Activated CD4-positive, alpha-beta T cell treated with anti-CD3 and anti-CD28 coated beads for 1 hour (primary cell): ENCODE measurements around the gene SRC.

Experiments
- DNase-seq: peaks from one replicate; pipeline ENCODE4 v3.0.0-alpha.2; 2020

Gene SRC

GRCh38 chr20:37398750-37399621 lies 53.0 kb downstream of the SRC start:
- DNase-seq, result no peak

- DNase-seq, result no peak
These were observed 55.5 kb downstream of the SRC start for GRCh38 chr20:37401282-37401929.

- DNase-seq, result no peak
These were observed 56.2 kb downstream of the SRC start for GRCh38 chr20:37401930-37402675.

- DNase-seq, result no peak
These were observed 57.4 kb downstream of the SRC start for GRCh38 chr20:37403107-37404033.

- DNase-seq, result no peak
These were observed 58.5 kb downstream of the SRC start for GRCh38 chr20:37404461-37404890.

GRCh38 chr20:37405351-37405897 lies 59.5 kb downstream of the SRC start:
- no peak for DNase-seq

DNA sequence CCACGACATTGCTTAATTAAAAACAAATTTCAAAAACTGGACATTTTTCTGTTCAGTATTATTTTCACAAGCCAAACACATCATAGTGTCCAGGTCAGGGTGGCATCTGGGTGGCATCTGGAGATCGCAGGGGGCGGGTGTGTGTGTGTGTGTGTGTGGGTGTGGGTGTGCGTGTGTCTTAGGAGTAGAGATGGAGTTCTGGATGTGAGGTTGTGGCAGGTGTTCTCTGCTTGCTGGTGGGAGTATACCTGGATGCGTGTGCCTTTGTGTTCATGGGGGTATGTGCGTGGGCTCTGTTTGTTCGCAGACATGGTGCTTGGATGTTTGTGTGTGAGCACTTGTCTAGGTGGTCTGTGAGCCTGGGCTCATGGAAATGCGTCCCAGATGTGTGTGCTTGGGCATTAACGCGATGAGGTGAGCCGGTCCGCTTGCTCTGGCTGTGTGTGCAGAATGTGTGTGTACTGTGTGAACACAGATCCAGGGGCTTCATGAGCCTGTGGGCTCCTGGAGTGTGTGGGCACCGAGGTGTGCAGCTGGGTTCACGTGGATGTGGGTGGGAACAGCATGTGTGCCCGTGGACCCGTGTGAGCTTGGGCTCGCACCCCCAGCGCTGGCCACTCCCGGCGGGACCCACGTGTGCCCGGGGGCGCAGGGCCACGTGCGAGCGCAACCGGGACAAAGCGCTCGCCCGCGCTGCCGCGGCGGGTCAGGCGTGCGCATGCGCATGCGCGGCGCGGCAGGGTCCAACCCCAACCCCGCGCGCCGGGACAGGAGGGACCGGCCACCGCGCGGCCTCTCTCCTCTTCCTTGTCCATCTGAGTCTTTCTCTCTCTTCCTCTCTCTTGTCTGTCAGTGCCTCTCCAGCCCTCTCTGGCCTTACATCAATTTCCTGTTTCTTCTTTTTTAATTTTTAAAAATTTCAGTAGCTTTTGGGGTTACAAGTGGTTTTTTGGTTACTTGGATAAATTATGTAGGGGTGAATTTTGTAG lies 60.4 kb downstream of the SRC start:
- no peak for DNase-seq

DNA sequence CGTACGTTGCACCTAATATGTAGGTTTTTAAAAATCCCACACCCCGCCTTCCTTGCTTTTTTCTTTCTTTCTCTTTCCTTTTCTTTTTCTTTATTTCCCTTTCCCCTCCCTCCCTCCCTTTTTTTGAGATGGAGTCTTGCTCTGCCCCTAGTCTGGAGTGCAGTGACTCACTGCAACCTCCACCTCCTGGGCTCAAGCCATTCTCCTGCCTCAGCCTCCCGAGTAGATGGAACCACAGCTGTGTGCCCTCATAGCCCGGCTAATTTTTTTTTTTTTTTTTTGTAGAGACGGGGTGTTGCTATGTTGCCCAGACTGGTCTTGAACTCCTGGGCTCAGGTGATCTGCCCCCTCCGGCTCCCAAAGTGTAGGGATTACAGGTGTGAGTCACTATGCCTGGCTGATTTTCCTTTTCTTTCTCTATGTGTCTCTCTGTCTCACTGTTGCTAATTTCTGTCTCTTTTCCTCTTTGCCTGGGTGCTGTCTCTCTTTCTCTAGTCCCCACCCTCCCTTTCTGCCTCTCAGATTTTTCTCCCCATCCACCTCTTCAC lies 61.2 kb downstream of the SRC start:
- no peak for DNase-seq

DNA sequence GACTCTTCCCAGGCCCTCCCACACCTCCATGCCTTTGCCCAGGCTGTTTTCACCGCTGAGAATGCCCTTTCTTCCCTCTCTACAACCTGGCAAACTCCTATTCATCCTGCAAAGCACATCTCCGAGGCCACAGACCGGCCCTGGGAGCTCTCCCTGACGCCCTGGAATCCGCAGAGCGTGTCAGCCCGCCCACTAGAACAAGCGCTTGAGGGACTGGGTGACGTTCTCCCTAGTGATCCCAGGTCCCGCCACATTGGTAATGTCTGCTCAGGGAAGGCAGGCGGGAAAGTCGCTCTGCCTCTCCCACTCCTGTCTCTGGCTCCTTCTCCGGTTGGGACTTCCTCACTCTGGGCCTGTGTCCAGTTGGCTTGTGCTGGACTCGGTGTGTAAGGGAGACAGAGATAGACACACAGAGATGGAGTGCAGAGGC lies 61.6 kb downstream of the SRC start:
- DNase-seq, result no peak

DNA sequence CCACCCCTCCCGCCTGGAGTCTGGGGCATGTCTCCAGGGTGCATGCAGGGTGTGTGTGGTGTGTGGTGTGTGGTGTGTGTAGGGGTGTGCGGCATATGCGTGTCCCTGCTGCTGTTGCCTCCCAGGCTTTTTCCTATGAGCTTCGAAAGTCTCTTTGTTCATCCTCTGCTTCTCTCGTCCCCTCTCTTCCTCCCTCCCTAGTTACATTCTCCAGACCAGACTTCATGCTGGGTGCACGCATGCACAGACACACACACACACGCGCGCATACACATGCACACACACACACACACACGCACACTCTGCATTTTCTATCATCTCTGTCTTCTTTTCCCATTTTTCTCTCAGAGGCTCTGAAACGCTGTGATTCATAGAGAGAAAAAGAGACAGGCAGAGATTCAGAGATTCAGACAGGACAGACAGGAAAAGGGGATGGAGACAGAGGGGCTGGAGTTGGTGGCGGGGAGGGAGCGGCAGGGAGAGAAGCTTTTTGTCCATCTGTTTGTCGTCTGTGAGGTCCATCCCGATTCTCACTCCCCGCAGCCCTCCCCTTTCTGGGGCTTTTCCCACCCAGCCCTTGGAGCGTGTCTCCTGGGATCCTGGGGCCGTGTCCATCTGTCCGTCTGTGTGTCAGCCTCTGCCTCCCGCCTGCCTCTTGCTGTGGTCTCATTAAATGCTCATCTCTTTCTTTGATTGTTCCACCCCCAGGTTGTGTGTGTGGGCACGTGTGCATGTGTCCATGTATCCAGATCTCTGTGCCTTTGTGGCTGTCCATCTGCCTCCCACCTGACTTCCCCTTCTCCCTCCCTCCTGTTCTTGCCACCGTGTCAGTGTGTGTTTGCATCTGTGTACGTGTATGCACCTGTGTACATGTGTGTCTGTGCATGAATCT lies 62.6 kb downstream of the SRC start:
- no peak for DNase-seq

DNA sequence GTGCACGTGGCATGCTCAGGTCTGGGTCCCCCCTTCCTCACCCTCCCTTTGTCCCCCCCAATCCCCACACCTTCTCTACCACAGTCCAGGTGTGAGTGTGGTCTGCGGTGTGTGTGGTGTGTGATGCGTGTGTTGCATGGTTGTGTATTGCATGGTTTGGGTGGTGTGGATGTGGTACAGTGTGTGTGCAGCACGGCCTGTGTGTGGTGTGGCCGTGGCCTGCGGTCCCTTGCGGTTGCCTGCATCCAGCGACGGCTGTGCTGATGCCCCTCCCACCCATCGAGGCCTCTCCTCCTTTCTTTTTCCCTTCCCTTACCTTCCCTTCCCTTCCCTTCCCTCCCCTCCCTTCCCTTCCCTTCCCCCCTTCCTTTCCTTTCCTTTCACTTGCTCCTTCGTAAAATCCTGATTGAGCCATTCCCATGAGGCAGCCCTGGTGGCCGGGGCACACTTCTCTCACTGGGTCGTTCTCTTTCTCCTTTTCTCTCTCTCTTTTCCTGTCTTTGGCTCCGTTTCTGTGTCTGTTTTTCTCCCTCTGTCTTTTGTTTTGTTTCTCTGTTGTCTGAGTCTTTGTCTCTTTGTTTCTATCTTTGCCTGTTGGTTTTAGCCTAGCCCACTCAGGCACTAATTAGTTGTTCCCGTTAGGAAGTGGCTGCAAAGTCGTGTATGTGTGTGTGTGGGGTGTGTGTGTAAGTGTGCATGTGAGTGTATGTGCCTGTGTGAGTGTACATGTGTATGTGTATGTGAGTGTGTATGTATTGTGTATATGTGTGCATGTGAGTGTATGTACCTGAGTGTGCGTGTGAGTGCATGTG lies 65.7 kb downstream of the SRC start:
- DNase-seq, result no peak

DNA sequence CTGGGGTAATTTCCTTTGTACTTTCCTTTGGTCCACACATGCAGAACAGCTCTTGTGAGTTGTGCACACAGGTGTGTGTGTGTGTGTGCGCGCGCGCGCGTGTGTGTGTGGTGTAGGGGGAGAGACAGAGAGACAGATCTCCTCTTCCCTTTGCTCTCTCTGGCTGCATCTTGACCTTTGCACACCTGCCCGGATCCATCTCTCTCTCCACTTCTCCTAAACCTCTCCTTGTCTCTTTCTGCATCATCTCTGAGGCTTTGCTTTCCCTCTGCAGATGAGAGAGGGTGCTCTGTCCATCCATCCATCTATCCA lies 67.0 kb downstream of the SRC start:
- DNase-seq, result no peak

DNA sequence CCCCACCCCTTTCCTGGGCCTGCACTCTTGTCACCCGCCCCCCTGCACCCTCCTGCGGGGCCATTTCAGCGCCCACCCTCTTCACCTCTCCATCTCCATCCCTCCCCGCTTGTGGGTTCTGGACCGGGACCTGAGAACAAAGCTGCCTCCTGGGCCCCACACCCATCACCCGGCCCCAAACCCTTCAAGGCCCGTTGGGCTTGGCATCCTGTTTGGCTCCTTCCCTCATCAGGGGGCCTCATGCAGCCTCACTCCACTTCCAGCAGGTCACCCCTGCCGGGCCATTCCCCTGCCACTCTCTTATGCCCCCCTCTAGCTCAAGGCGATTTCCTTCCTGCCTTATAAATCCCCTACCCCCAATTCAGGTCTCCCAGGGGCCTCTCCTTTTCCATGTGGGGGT lies 67.4 kb downstream of the SRC start:
- no peak for DNase-seq

DNA sequence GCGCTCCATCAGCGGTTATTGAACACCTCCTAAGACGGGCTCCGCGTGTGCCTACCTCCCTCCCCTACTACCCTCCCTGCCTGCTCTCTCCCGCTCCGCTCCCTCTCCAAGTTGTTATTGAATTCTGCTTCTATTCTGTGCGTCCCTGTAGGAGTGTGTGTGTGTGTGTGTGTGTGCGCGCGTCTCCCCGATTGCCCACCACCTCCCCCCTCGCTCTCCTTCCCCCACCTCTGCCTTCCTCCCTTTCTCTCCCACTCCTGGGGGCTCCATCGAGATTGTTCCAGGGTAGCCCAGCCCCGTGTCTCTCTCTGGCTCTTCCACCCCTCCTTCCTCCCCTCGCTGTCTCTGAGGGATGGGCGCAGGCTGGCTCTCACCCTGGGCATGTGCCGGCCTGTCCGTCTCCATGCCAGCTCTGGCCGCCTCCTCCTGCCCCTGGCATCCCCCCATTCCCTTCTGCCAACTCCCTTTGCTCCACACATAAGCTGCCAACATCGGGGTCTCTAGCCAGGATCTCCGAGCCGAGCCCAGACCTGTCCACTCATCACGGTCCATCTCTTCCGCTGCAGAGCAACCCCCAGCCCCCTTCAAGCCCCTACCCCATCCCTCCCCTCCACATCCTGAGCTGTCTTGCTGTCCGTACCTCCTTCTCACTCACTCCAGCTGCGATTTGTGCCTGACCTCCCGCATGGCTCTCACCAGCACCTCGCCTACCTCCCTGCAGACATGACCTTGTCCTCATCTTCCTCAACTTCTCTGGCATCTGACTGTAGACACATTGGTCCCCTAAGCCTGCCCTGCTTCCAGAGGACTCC lies 68.5 kb downstream of the SRC start:
- no peak for DNase-seq

DNA sequence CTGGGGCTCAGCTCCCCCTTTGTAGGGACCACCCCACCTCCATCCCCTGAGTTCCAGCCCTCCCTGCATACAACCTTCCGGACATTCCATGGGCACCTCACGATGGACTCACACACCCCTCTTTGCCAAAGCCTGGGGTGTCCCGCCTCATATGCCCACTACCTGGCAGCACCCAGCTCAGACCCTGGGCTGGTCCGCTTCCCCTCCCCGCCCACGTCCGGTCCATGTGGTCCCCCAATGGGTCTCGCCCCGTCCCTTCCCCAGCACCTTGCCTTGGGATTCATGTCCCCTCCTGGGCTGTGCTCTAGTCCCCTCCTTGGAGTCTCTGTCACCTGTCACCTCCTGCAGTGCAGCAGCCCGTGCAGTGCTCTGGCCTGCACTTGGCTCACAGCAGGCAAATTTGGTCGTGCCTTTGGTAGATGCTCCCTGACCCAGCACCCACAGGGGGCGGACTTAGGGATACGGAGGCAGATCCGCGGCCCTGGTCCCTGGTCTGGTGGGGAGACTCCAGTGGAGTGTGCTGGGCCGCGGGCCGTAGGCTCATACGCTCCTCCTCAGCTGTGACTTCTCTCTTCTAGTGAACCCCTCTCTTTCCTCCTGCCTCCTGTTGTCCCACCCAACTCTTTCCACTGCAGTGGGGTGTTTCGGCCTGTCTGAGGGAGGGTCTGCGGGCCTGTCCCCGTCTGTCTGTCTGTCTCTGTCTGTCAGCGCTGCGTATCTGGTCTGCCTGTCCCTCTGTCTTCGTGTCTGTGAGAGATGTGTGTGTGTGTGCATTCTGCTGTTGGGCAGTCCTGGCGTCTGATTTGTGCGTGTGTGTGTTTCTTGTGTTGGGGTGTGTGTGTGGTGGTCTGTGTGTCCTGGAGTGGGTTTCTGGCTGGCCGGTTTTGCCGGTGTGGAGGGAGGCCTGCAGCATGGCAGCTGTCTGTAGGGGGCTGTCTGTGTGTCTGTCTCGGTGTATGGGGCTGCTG lies 69.5 kb downstream of the SRC start:
- no peak for DNase-seq

- DNase-seq, result no peak
These were observed 70.3 kb downstream of the SRC start for GRCh38 chr20:37416100-37416847.
